Measurements from ENCODE around the gene SPTBN5.

The SPTBN5 gene

DNA sequence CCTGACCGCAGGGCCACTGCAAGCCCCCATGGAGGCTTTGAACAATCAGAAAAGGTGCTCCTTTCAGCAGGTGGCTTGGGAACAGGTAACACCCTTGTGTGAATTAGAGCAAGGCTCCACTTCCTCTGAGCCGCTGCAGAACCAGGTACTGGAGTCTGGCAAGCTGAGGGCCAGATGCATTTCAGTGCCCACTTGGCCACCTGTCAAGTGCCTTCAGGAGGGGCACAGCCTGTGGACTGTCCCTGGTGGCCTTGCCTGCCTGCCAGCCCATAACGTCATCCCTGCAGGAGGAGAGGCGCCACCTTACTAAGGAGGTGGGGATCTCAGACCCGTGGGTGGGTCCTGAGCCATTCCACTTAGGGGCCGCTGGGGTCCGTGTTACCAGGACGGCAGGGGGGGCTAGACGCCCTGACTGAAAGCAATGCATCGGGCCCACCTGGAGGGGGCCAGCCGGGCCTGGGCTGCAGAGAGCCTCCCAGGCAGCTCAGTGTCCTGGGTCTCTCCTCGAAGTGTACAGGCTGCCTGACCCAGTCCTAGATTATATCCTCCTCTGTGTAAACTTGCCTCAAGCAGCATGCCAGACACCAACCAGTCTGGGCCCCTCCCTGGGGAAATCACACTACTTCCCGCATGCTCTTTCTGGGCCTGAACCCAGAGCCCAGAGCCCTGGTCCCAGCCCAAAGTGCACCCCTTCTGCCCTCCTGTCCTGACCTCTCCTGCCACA lies 16.1 kb downstream of the SPTBN5 start:
- DNase-seq (ENCODE audit: low read depth) = no peak
- H3K4me3 ChIP-seq (ENCODE audit: low read depth, low read length) = no peak overlapping the region
- TF ChIP-seq, protein P1, sequence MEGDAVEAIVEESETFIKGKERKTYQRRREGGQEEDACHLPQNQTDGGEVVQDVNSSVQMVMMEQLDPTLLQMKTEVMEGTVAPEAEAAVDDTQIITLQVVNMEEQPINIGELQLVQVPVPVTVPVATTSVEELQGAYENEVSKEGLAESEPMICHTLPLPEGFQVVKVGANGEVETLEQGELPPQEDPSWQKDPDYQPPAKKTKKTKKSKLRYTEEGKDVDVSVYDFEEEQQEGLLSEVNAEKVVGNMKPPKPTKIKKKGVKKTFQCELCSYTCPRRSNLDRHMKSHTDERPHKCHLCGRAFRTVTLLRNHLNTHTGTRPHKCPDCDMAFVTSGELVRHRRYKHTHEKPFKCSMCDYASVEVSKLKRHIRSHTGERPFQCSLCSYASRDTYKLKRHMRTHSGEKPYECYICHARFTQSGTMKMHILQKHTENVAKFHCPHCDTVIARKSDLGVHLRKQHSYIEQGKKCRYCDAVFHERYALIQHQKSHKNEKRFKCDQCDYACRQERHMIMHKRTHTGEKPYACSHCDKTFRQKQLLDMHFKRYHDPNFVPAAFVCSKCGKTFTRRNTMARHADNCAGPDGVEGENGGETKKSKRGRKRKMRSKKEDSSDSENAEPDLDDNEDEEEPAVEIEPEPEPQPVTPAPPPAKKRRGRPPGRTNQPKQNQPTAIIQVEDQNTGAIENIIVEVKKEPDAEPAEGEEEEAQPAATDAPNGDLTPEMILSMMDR (IDR thresholded peaks at IDR 0.05; ENCODE audit: control insufficient read depth, extremely low read depth, insufficient read depth) = no peak

DNA sequence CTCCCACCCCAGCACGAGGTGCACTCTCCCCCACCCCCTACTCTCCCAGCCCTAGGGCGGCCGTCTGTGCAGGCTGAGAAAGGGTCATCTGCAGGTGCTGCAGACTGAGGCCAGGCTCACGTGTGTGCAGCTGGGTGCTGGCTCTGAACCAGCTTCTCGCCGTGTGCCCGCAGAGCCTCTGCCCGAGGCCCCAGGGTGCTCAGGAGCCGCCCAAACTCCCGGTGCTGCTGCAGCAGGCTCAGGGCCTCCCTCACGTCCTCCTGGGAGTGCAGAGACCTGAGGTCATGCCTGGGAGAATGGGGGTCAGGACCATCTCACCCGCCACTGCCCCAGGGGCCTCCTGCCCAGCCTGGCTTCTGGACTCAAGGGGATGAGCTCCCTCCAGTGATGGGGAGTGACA lies 17.2 kb downstream of the SPTBN5 start:
- no peak overlapping the region for H3K4me3 ChIP-seq (ENCODE audit: low read depth, low read length)
- no peak for DNase-seq (ENCODE audit: low read depth)
- TF ChIP-seq, protein P1 (IDR thresholded peaks at IDR 0.05; ENCODE audit: control insufficient read depth, extremely low read depth, insufficient read depth) = no peak

DNA sequence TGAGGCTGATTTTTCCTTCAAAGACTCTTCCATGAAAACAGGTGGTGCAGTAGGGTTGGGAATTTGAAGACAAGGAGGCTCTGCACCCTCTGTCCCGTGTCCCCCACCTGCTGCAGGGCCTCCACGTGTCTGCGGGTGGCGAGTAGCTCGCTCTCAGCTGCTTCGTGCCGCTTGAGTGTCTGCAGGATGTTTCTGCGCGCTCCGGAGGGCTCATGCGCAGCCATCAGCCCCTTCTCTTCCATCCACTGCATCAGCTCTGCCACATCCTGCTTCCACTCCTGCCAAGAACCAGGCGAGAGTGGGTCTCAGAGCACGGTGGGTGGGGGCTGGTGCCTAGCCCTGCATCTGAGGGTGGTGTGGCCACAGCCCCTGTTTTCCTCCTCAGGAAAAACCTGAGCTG lies 17.8 kb downstream of the SPTBN5 start:
- TF ChIP-seq, protein P1 (IDR thresholded peaks at IDR 0.05; ENCODE audit: control insufficient read depth, extremely low read depth, insufficient read depth) = no peak
- H3K4me3 ChIP-seq (ENCODE audit: low read depth, low read length) = no peak overlapping the region
- DNase-seq (ENCODE audit: low read depth) = no peak

DNA sequence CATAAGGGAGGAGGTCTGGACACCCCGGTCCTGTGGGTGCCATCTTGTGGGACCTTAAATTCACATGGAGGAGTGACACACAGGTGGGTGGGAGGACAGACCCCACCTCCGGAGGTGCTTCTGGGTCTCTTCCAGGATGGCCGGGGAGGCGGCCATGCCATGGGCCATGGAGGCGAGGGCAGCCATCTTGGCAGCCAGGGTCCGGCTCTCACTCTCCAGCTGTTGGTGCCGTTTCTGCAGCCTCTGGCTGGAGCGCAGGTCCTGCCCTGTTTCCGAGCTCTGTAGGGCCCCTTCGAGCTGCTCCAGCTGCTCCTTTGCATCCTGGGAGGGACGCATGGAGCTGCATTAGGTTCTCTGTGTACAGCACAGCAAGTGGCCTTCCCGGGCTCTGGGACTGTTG lies 19.1 kb downstream of the SPTBN5 start:
- DNase-seq (ENCODE audit: low read depth) = no peak
- H3K4me3 ChIP-seq (ENCODE audit: low read depth, low read length) = no peak overlapping the region
- TF ChIP-seq, protein P1 (IDR thresholded peaks at IDR 0.05; ENCODE audit: control insufficient read depth, extremely low read depth, insufficient read depth) = no peak

DNA sequence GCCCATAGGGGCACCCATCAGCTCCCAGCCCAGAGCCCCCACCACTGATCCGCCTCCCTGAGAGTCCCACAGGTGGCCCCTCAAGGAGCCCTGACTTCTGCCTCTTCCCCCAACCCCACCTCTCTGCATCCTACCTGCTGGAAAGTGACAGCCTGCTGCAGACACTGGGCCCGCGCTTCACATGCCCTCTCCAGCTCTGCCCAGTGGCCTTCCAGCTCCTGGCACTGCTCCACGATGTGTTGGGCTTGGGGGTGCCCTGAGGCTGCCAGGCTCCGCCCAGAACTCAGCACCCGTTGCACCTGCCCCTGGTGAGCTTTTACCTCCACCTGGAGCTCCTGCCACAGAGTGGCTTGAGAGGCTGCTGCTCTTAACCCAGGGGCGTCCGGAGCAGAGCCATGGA lies 20.1 kb downstream of the SPTBN5 start:
- H3K4me3 ChIP-seq (ENCODE audit: low read depth, low read length) = no peak overlapping the region
- TF ChIP-seq, protein P1 (IDR thresholded peaks at IDR 0.05; ENCODE audit: control insufficient read depth, extremely low read depth, insufficient read depth) = no peak
- DNase-seq (ENCODE audit: low read depth) = no peak

DNA sequence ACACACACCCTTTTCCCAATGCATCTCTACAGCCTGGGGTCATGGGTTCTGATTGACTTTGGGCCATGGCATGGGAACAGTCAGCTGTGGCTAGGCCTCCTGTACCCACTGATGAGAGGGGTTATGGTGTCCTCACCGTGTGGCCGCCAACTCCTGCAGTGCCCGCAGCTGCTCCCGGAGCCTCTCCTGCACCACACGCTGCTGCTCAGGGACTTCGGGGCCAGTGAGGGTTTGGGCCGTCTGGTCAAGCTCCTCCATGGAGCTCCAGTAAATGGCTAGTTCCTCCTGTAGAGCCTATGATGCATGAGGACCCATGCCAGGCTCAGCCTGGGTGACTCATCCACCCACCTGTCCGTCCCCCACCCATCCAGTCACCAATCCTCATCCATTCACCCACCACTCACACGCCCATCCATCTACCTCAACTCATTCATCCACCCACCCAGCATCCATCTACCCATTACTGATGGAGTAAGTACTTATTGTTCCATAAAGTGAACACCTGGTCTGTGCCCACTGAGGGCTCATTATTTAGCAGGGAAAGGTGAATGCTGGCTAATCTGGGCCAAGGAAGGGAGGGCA lies 21.6 kb downstream of the SPTBN5 start:
- TF ChIP-seq, protein P1 (IDR thresholded peaks at IDR 0.05; ENCODE audit: control insufficient read depth, extremely low read depth, insufficient read depth) = no peak
- no peak for DNase-seq (ENCODE audit: low read depth)
- no peak overlapping the region for H3K4me3 ChIP-seq (ENCODE audit: low read depth, low read length)
